HepG2 (cell line): ENCODE results near the gene PSD4. TPM values are rescaled to one million over a fixed set of nuclear protein-coding genes. Genes with fewer than 3 reads are reported as not detected.

Source experiments
- ARID2 ChIP-seq: sonication (generic); formaldehyde crosslinking; IDR thresholded peaks from 2 replicates; pipeline ENCODE4 v1.8.1; 2022; ENCODE audit warnings: mild to moderate bottlenecking, missing genetic modification reagents, borderline replicate concordance
- ARNT2 ChIP-seq: sonication (generic); formaldehyde crosslinking; IDR thresholded peaks from 2 replicates; pipeline ENCODE4 v1.8.0; 2022; ENCODE audit warnings: mild to moderate bottlenecking, low read depth, missing genetic modification reagents, moderate library complexity
- CBFB ChIP-seq: sonication (generic); formaldehyde crosslinking; IDR thresholded peaks from 2 replicates; pipeline ENCODE4 v1.4.0; 2020; ENCODE audit warnings: missing genetic modification reagents
- CHD2 ChIP-seq: IDR thresholded peaks from 2 replicates; pipeline ENCODE4 v1.6.1; 2011; ENCODE audit warnings: low read depth, low read length, improper control_type of control experiment
- DR1 ChIP-seq: sonication (generic); formaldehyde crosslinking; IDR thresholded peaks from 2 replicates; pipeline ENCODE4 v1.8.0; 2021; ENCODE audit warnings: mild to moderate bottlenecking, missing genetic modification reagents, inconsistent platforms
- HES4 ChIP-seq: sonication (generic); formaldehyde crosslinking; IDR thresholded peaks from 2 replicates; pipeline ENCODE4 v1.9.0; 2021; ENCODE audit warnings: mild to moderate bottlenecking, missing genetic modification reagents, borderline replicate concordance
- HOXA9 ChIP-seq: sonication (generic); formaldehyde crosslinking; IDR thresholded peaks from 2 replicates; pipeline ENCODE4 v1.8.1; 2022; ENCODE audit warnings: missing genetic modification reagents, mild to moderate bottlenecking, moderate library complexity, borderline replicate concordance
- KAT7 ChIP-seq: IDR thresholded peaks from 2 replicates; pipeline ENCODE4 v1.6.1; 2018; ENCODE audit warnings: borderline replicate concordance, missing compliant biosample characterization
- MED8 ChIP-seq: sonication (generic); formaldehyde crosslinking; IDR thresholded peaks from 2 replicates; pipeline ENCODE4 v1.8.1; 2023; ENCODE audit warnings: mild to moderate bottlenecking, missing genetic modification reagents; ENCODE audit not compliant: insufficient replicate concordance
- NFATC3 ChIP-seq: sonication (generic); formaldehyde crosslinking; IDR thresholded peaks from 2 replicates; pipeline ENCODE4 v1.5.1; 2020; ENCODE audit warnings: mild to moderate bottlenecking, missing genetic modification reagents
- PAWR ChIP-seq: sonication (generic); formaldehyde crosslinking; IDR thresholded peaks from 2 replicates; pipeline ENCODE4 v1.4.0; 2020; ENCODE audit warnings: missing genetic modification reagents, mild to moderate bottlenecking, borderline replicate concordance
- PHF20 ChIP-seq: sonication (generic); formaldehyde crosslinking; IDR thresholded peaks from 2 replicates; pipeline ENCODE4 v1.5.0; 2020; ENCODE audit warnings: mild to moderate bottlenecking, missing genetic modification reagents
- RBM39 ChIP-seq: fragments of 200-400 bp; formaldehyde crosslinking; IDR thresholded peaks from one replicate; pipeline ENCODE4 v1.6.1; 2018; ENCODE audit warnings: antibody characterized with exemption, mild to moderate bottlenecking, low read depth, low read length; ENCODE audit not compliant: poor library complexity, severe bottlenecking
- SRF ChIP-seq: IDR thresholded peaks from 2 replicates; pipeline ENCODE4 v1.6.1; 2011; ENCODE audit warnings: mild to moderate bottlenecking, low read depth, low read length, moderate library complexity
- TAF1 ChIP-seq: sonication (generic); formaldehyde crosslinking; IDR thresholded peaks from 2 replicates; pipeline ENCODE4 v1.4.0; 2020; ENCODE audit warnings: missing genetic modification reagents
- ZNF451 ChIP-seq: sonication (generic); formaldehyde crosslinking; IDR thresholded peaks from 2 replicates; pipeline ENCODE4 v1.5.0; 2020; ENCODE audit warnings: mild to moderate bottlenecking, missing genetic modification reagents
- ZNF567 ChIP-seq: sonication (generic); formaldehyde crosslinking; IDR thresholded peaks from 2 replicates; pipeline ENCODE4 v1.8.1; 2023; ENCODE audit warnings: mild to moderate bottlenecking, missing genetic modification reagents, borderline replicate concordance
- ZNF746 ChIP-seq: sonication (generic); formaldehyde crosslinking; IDR thresholded peaks from 2 replicates; pipeline ENCODE4 v1.8.0; 2022; ENCODE audit warnings: mild to moderate bottlenecking, missing genetic modification reagents
- ZNF839 ChIP-seq: sonication (generic); formaldehyde crosslinking; IDR thresholded peaks from 2 replicates; pipeline ENCODE4 v1.4.0; 2020; ENCODE audit warnings: missing genetic modification reagents, mild to moderate bottlenecking, borderline replicate concordance
- ZSCAN12 ChIP-seq: sonication (generic); formaldehyde crosslinking; IDR thresholded peaks from 2 replicates; pipeline ENCODE4 v1.9.0; 2021; ENCODE audit warnings: mild to moderate bottlenecking, missing genetic modification reagents
- polyA plus RNA-seq, 8 experiments: library from polyadenylated mRNA; depleted of rRNA in 3 of 8; stranded (reverse) in 7 of 8; unstranded in 1 of 8; fragments of >200 nt; fragmentation: Illumina TruSeq in 4 of 8; extraction: Trizol in 4 of 8; gene quantifications; 2 replicates each; pipeline versions ENCODE4 v1.2.1 to v1.2.3, GENCODE V29; 2011 to 2016; ENCODE audit warnings: low read depth in 4 of 8, missing spikeins in 1 of 8, mixed read lengths in 1 of 8; ENCODE audit not compliant: insufficient read depth in 1 of 8
- total RNA-seq, 5 experiments: library from RNA; depleted of rRNA; stranded (reverse); fragments of >200 nt; fragmentation: Illumina TruSeq; extraction: Trizol; gene quantifications; 2 replicates each; pipeline ENCODE4 v1.2.3, GENCODE V29; 2016; ENCODE audit warnings: low read depth in 1 of 5
- TF ChIP-seq, protein P1 (sequence below): sonication (generic); formaldehyde crosslinking; IDR thresholded peaks from 2 replicates; pipeline ENCODE4 v1.4.0; 2020; ENCODE audit warnings: mild to moderate bottlenecking, missing genetic modification reagents
- TF ChIP-seq, protein P2 (sequence below): sonication (generic); formaldehyde crosslinking; IDR thresholded peaks from 2 replicates; pipeline ENCODE4 v1.8.0; 2022; ENCODE audit warnings: mild to moderate bottlenecking, missing genetic modification reagents, borderline replicate concordance
- TF ChIP-seq, protein P3 (sequence below): sonication (generic); formaldehyde crosslinking; conservative IDR thresholded peaks from 2 replicates; pipeline ENCODE4 v1.4.0; 2020; ENCODE audit warnings: missing genetic modification reagents
- TF ChIP-seq, protein P4 (sequence below): sonication (generic); formaldehyde crosslinking; conservative IDR thresholded peaks from 2 replicates; pipeline ENCODE4 v1.4.0; 2020; ENCODE audit warnings: missing genetic modification reagents

Gene PSD4
- total and polyA plus RNA-seq, 2 of the 13 experiments (the other 11 are each of a cell fraction or from before 2014, with no cell fraction given), result 5.8 to 9.4 TPM

DNA sequence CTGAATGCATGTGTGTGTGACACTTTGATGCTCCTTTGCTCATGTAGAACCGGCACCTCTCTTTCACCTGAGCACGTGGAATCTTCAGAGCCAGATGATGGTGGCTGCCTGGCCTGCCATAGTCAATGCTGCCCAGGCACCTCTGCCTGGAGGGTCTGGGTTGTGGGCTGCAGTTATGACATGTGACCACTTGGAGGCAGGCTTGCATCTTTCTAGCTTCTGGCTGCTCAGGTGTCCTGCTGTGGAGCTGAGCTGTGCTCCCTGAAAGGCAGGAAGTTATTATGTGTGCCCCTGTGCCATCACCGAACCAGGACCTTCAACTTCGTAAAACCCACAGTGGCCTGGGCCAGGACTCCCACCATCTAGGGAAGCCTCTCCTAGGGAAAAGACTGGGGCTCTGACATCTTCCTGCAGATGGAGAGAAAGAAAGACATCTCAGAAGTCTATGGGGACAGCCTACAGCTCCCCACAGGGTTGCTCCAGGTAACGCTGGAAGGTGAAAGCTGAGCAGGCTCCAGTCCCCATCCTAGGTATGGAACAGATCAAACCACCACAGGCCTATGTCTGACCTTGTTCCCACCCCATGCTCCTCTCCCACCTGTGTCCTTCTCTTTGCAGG is 30.2 kb downstream of the PSD4 start (continued):
- TF ChIP-seq, protein P1, sequence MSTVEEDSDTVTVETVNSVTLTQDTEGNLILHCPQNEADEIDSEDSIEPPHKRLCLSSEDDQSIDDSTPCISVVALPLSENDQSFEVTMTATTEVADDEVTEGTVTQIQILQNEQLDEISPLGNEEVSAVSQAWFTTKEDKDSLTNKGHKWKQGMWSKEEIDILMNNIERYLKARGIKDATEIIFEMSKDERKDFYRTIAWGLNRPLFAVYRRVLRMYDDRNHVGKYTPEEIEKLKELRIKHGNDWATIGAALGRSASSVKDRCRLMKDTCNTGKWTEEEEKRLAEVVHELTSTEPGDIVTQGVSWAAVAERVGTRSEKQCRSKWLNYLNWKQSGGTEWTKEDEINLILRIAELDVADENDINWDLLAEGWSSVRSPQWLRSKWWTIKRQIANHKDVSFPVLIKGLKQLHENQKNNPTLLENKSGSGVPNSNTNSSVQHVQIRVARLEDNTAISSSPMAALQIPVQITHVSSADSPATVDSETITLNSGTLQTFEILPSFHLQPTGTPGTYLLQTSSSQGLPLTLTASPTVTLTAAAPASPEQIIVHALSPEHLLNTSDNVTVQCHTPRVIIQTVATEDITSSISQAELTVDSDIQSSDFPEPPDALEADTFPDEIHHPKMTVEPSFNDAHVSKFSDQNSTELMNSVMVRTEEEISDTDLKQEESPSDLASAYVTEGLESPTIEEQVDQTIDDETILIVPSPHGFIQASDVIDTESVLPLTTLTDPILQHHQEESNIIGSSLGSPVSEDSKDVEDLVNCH, result no peak
- TF ChIP-seq SRF (no peak), PHF20 (no peak), CBFB (CRISPR knock-in tag) (no peak), CHD2 (no peak), NFATC3 (no peak), MED8 (no peak), ARID2 (CRISPR knock-in tag) (no peak), KAT7 (CRISPR knock-in tag) (0 out of 2 replicates have a peak, but pooled peaks have one; percentile 42), ZNF567 (CRISPR knock-in tag) (peak; percentile 77; the same call in 1 of the 2 replicates), HES4 (CRISPR knock-in tag) (no peak), ARNT2 (CRISPR knock-in tag) (no peak), ZNF839 (CRISPR knock-in tag) (peak; percentile 41; the same call in 1 of the 2 replicates), RBM39 (no peak), TAF1 (no peak), ZNF746 (CRISPR knock-in tag) (0 out of 2 replicates have a peak, but pooled peaks have one; percentile 19), HOXA9 (CRISPR knock-in tag) (no peak), ZSCAN12 (CRISPR knock-in tag) (no peak), DR1 (no peak), ZNF451 (CRISPR knock-in tag) (no peak), PAWR (peak; percentile 47; the same call in 1 of the 2 replicates)
- TF ChIP-seq, protein P2, sequence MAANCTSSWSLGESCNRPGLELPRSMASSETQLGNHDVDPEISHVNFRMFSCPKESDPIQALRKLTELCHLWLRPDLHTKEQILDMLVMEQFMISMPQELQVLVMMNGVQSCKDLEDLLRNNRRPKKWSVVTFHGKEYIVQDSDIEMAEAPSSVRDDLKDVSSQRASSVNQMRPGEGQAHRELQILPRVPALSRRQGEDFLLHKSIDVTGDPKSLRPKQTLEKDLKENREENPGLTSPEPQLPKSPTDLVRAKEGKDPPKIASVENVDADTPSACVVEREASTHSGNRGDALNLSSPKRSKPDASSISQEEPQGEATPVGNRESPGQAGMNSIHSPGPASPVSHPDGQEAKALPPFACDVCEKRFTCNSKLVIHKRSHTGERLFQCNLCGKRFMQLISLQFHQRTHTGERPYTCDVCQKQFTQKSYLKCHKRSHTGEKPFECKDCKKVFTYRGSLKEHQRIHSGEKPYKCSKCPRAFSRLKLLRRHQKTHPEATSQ (CRISPR knock-in tag), result no peak
- TF ChIP-seq, protein P3, sequence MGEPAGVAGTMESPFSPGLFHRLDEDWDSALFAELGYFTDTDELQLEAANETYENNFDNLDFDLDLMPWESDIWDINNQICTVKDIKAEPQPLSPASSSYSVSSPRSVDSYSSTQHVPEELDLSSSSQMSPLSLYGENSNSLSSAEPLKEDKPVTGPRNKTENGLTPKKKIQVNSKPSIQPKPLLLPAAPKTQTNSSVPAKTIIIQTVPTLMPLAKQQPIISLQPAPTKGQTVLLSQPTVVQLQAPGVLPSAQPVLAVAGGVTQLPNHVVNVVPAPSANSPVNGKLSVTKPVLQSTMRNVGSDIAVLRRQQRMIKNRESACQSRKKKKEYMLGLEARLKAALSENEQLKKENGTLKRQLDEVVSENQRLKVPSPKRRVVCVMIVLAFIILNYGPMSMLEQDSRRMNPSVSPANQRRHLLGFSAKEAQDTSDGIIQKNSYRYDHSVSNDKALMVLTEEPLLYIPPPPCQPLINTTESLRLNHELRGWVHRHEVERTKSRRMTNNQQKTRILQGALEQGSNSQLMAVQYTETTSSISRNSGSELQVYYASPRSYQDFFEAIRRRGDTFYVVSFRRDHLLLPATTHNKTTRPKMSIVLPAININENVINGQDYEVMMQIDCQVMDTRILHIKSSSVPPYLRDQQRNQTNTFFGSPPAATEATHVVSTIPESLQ (CRISPR knock-in tag), result no peak
- TF ChIP-seq, protein P4, sequence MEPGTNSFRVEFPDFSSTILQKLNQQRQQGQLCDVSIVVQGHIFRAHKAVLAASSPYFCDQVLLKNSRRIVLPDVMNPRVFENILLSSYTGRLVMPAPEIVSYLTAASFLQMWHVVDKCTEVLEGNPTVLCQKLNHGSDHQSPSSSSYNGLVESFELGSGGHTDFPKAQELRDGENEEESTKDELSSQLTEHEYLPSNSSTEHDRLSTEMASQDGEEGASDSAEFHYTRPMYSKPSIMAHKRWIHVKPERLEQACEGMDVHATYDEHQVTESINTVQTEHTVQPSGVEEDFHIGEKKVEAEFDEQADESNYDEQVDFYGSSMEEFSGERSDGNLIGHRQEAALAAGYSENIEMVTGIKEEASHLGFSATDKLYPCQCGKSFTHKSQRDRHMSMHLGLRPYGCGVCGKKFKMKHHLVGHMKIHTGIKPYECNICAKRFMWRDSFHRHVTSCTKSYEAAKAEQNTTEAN (CRISPR knock-in tag), result no peak
